HEK293 (cell line): ENCODE data around the gene SLC25A22.

ENCODE experiments used
- CTCF ChIA-PET: fragments of 350-600 bp; formaldehyde crosslinking; extraction: SDS; loops from one replicate; lab custom pipeline; 2021; ENCODE audit warnings: antibody characterized with exemption; lab: Yijun Ruan, JAX
- POLR2A ChIA-PET: fragments of 300-600 bp; formaldehyde crosslinking; extraction: SDS; loops from one replicate; lab custom pipeline; 2020; ENCODE audit warnings: antibody characterized with exemption, inconsistent platforms; lab: Yijun Ruan, JAX
- H3K27ac ChIP-seq: fragments of 200-500 bp; sonication (Bioruptor generic); 2 replicates; pipeline ENCODE4 v1.5.1; 2014; ENCODE audit warnings: low read depth, low read length, control low read depth, inconsistent platforms; ENCODE audit errors: extremely low read depth
- H3K36me3 ChIP-seq, 2 experiments: fragments of 200-500 bp in 1 of 2; sonication (Bioruptor generic) in 1 of 2; 1 replicate in 1 of 2; 2 replicates in 1 of 2; pipeline ENCODE4 v1.5.1; 2014 to 2017; ENCODE audit warnings: inconsistent platforms in 2 of 2, low read length in 2 of 2; ENCODE audit not compliant: control insufficient read depth in 2 of 2, insufficient read depth in 1 of 2
- H3K4me1 ChIP-seq: fragments of 200-500 bp; sonication (Bioruptor generic); 2 replicates; pipeline ENCODE4 v1.5.1; 2014; ENCODE audit warnings: mild to moderate bottlenecking, low read length, inconsistent platforms; ENCODE audit not compliant: control insufficient read depth, insufficient read depth
- H3K4me3 ChIP-seq: 2 replicates; pipeline ENCODE4 v1.5.1; 2011; ENCODE audit warnings: low read depth, mild to moderate bottlenecking, control low read depth, low read length, moderate library complexity
- H3K9me3 ChIP-seq: fragments of 200-500 bp; sonication (Bioruptor generic); 2 replicates; pipeline ENCODE4 v1.5.1; 2014; ENCODE audit warnings: low read depth, low read length, inconsistent platforms; ENCODE audit not compliant: control insufficient read depth, insufficient read depth
- HOXD13 ChIP-seq: sonication (generic); formaldehyde crosslinking; IDR thresholded peaks from 2 replicates; pipeline ENCODE4 v1.8.0; 2022; ENCODE audit warnings: missing genetic modification reagents, borderline replicate concordance
- PRDM1 ChIP-seq: fragments of 450-650 bp; formaldehyde crosslinking; IDR thresholded peaks from 2 replicates; pipeline ENCODE4; 2016; ENCODE audit warnings: missing biosample characterization, missing genetic modification characterization
- PRDM4 ChIP-seq: fragments of 450-650 bp; formaldehyde crosslinking; IDR thresholded peaks from 2 replicates; pipeline ENCODE4 v1.5.1; 2017; ENCODE audit warnings: missing biosample characterization, missing genetic modification characterization
- SP3 ChIP-seq: fragments of 450-650 bp; formaldehyde crosslinking; IDR thresholded peaks from 2 replicates; pipeline ENCODE4 v1.5.1; 2016; ENCODE audit warnings: missing biosample characterization, missing genetic modification characterization
- ZBTB6 ChIP-seq: fragments of 450-650 bp; formaldehyde crosslinking; IDR thresholded peaks from 2 replicates; pipeline ENCODE4 v1.5.1; 2017; ENCODE audit warnings: missing biosample characterization, missing genetic modification characterization
- ZFHX2 ChIP-seq: fragments of 450-650 bp; formaldehyde crosslinking; conservative IDR thresholded peaks from 2 replicates; pipeline ENCODE4 v1.5.1; 2016; ENCODE audit warnings: missing biosample characterization, missing genetic modification characterization
- ZNF112 ChIP-seq: fragments of 450-650 bp; formaldehyde crosslinking; IDR thresholded peaks from 2 replicates; pipeline ENCODE4 v1.5.0; 2017; ENCODE audit warnings: missing biosample characterization, missing genetic modification characterization
- ZNF292 ChIP-seq: fragments of 450-650 bp; formaldehyde crosslinking; IDR thresholded peaks from 2 replicates; pipeline ENCODE4 v1.5.1; 2016; ENCODE audit warnings: low read depth, missing biosample characterization, missing genetic modification characterization, borderline replicate concordance
- ZNF354C ChIP-seq: fragments of 450-650 bp; formaldehyde crosslinking; IDR thresholded peaks from 2 replicates; pipeline ENCODE4 v1.5.1; 2016; ENCODE audit warnings: missing biosample characterization, missing genetic modification characterization, low read depth, borderline replicate concordance
- ZNF514 ChIP-seq: fragments of 450-650 bp; formaldehyde crosslinking; IDR thresholded peaks from 2 replicates; pipeline ENCODE4 v1.5.1; 2016; ENCODE audit warnings: missing biosample characterization, missing genetic modification characterization
- ZNF530 ChIP-seq: fragments of 450-650 bp; formaldehyde crosslinking; IDR thresholded peaks from 2 replicates; pipeline ENCODE4 v1.5.1; 2016; ENCODE audit warnings: low read depth, missing biosample characterization, missing genetic modification characterization
- ZNF548 ChIP-seq: fragments of 450-650 bp; formaldehyde crosslinking; IDR thresholded peaks from 2 replicates; pipeline ENCODE4 v1.5.1; 2016; ENCODE audit warnings: missing biosample characterization, missing genetic modification characterization
- ZNF555 ChIP-seq: fragments of 450-650 bp; formaldehyde crosslinking; conservative IDR thresholded peaks from 2 replicates; pipeline ENCODE4 v1.5.1; 2017; ENCODE audit warnings: missing biosample characterization, mild to moderate bottlenecking, missing genetic modification characterization, inconsistent platforms
- ZNF571 ChIP-seq: fragments of 450-650 bp; formaldehyde crosslinking; IDR thresholded peaks from 2 replicates; pipeline ENCODE4 v1.5.0; 2017; ENCODE audit warnings: missing biosample characterization, missing genetic modification characterization
- ZNF660 ChIP-seq: fragments of 450-650 bp; IDR thresholded peaks from 2 replicates; pipeline ENCODE4 v1.5.1; 2018; ENCODE audit warnings: missing biosample characterization, mild to moderate bottlenecking, missing genetic modification characterization
- ZNF777 ChIP-seq: fragments of 450-650 bp; formaldehyde crosslinking; IDR thresholded peaks from 2 replicates; pipeline ENCODE4 v1.5.1; 2017; ENCODE audit warnings: missing biosample characterization, missing genetic modification characterization, borderline replicate concordance

The SLC25A22 gene

GRCh38 chr11:794766-795633 is 3.1 kb downstream of the SLC25A22 start (continued):
- TF ChIP-seq SP3 (0 out of 2 replicates have a peak, but pooled peaks have one; percentile 19), HOXD13 (CRISPR knock-in tag) (no peak)
- TF ChIP-seq, all 188 proteins: peak for 6

GRCh38 chr11:794013-794765 is 3.9 kb downstream of the SLC25A22 start:
- ChIA-PET CTCF (no interaction called here), POLR2A (interaction anchor here (0.9 kb wide), 1 partner anchor 11 kb away, joined by 4 read pairs; no protein-coding TSS in a partner anchor)
- Histone ChIP-seq H3K4me3 (no peak overlapping the region), H3K4me1 (peaks cover 6% of the 10 kb centered on the region), H3K27ac (no peak overlapping the region), H3K36me3 (peaks cover 0 to 37% of the 10 kb centered on the region in 2 experiments; a peak in 1 of 3 replicates), H3K9me3 (no peaks in the 10 kb centered on the region)
- TF ChIP-seq ZFHX2 (peak; percentile 30), ZNF571 (tag by site-specific recombination) (no peak)

GRCh38 chr11:793556-793955 is 4.5 kb downstream of the SLC25A22 start:
- Histone ChIP-seq H3K36me3 (peaks cover 0 to 33% of the 10 kb centered on the region in 2 experiments; a peak in 1 of 3 replicates), H3K4me3 (no peak overlapping the region), H3K4me1 (peaks cover 6% of the 10 kb centered on the region), H3K9me3 (no peaks in the 10 kb centered on the region), H3K27ac (no peak overlapping the region)
- no peak for TF ChIP-seq ZNF530 (tag by site-specific recombination)
- TF ChIP-seq ZNF354C (tag by site-specific recombination) = no peak
- no peak for TF ChIP-seq ZNF777 (tag by site-specific recombination)
- no peak for TF ChIP-seq PRDM4 (tag by site-specific recombination)
- TF ChIP-seq ZNF514 (tag by site-specific recombination) = no peak
- no peak for TF ChIP-seq ZNF660
- no peak for TF ChIP-seq ZNF292 (tag by site-specific recombination)
- TF ChIP-seq ZNF555 (tag by site-specific recombination) = no peak
- TF ChIP-seq PRDM1 (tag by site-specific recombination) = no peak
- no peak for TF ChIP-seq ZNF548
- no peak for TF ChIP-seq ZNF112 (tag by site-specific recombination)
- TF ChIP-seq ZBTB6 (tag by site-specific recombination) = no peak
- no peak for TF ChIP-seq HOXD13 (CRISPR knock-in tag)
- ChIA-PET CTCF (interaction anchor here (0.6 to 0.7 kb wide), 2 partner anchors 46 to 158 kb away, joined by 3 to 6 read pairs; no protein-coding TSS in a partner anchor), POLR2A (interaction anchor here (0.7 to 0.9 kb wide), 2 partner anchors 10 to 16 kb away, joined by 4 to 9 read pairs; no protein-coding TSS in a partner anchor)
